NCI-H1417 treated with DMSO at 0.1 percent for 48 hours (cell line): Measurements from ENCODE around the gene SETD7.
"Not testable (repeated sequence)": the region's sequence is repeated elsewhere in the genome, so short reads cannot be mapped to it uniquely, and the experiment has no call there.

Source experiments
- DNase-seq: peaks from one replicate; lab custom pipeline; 2025; lab: John Stamatoyannopoulos, UW

Gene SETD7

DNA sequence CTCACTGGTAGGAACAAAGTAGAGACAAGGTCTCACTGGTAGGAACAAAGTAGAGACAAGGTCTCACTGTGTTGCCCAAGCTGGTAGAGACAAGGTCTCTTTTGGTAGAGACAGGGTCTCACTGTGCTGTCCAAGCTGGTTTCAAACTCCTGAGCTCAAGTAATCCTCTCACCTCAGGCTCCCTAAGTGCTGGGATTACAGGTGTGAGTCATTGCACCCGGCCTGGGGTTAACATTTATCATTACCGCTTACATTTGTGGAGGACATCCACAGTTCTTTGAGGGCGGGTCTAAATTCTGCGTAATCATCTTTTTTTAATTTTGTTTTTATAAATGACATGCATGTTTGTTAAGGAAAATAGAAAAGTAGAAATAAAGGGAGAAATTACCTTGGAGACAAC is 90.1 kb downstream of the SETD7 start:
- DNase-seq, result no peak

DNA sequence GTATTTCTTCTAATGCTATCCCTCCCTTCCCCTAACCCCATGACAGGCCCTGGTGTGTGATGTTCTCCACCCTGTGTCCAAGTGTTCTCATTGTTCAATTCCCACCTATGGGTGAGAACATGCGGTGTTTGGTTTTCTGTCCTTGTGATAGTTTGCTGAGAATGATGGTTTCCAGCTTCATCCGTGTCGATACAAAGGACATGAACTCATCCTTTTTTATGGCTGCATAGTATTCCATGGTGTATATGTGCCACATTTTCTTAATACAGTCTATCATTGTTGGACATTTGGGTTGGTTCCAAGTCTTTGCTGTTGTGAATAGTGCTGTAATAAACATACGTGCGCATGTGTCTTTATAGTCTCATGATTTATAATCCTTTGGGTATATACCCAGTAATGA is 91.5 kb downstream of the SETD7 start:
- DNase-seq, result not testable (repeated sequence)

DNA sequence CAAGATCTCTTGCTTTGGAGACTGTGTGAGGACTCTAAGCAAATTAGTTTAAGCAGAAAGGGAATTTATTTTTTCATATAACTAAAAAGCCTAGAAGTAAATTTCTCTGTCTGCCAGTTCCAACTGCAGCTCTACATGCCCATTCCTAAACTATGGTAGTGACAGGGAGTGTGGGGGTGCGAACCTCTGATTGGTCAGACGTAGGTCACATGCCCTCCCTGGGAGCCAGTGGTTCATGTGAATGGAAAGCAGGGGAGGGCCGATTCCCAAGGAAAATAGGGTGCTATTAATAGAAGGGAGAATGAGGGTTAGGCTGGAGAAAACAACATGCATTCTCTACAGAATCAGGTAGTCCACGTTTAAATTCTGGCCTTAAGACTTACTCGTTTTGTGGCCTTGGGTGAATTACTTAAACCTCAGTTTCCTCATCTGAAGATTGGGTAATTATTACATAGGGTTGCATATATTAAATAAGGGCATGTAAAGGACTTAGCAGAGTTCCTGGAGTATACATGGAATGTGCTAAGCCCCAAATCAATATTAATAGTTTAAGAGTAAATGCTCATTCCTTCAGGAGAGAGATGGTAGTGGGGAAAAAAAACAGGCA is 94.9 kb downstream of the SETD7 start:
- DNase-seq, result no peak

DNA sequence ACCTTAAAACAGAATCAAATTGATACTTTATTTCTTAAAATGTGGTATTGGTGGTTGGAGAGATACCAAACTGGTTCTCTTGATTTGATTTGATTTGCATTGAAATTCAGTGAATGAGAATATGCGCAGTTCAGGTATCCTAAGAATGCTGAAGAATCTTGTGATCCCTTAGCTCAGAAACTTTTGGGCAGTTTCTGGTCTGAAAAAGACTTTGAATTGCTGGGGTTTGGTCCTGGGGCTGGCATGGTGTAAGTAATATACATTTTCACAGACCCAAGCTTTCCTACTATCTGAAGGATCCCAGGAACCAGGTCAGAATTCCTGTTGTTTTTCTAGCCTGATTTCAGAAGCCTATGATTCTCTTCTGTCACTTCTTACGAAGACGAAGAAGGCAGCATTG is 95.5 kb downstream of the SETD7 start:
- DNase-seq, result no peak

DNA sequence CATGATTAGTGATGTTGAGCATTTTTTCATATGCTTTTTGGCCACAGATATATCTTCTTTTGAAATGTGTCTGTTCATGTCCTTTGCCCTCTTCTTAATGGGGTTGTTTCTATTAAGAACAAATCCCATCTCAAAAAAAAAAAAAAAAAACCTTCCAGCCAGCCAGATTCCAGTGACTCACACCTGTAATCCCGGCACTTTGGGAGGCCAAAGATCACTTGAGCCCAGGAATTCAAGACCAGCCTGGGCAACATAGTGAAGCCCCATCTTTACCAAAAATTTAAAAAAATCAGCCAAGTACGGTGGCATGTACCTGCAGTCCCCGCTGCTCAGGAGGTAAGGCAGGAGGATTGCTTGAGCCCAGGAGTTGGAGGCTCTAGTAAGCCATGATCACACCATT is 97.0 kb downstream of the SETD7 start:
- DNase-seq, result no peak

DNA sequence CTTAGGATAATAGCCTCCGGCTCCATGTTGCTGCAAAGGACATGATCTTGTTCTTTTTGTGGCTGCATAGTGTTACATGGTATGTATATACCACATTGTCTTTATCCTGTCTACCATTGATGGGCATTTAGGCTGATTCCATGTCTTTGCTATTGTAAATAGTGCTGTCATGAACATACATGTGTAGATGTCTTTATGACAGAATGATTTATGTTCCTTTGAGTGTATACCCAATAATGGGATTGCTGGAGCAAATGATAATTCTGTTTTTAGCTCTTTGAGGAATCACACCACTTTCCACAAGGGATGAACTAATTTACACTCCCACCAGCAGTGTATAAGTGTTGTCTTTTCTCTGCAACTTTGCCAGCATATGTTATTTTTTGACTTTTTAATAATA is 97.5 kb downstream of the SETD7 start:
- DNase-seq, result no peak

DNA sequence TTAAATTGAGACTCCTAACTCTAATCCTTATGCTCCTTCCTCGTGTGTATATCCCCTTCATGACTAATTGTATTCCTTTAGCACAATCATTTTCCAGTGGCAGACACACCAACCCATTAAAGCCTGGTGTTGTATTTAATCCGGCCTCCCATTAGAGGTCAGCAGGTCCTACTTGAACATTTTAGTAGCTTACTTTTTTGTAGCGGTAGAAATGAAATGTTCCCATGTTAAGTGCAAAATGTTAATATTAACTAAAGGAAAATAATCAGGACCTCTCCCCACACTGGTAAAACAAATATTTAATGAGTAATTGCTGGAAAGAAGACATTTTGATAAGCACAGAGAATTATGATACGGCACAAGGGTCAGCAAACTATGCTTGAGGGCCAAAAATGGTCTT is 98.7 kb downstream of the SETD7 start:
- DNase-seq, result no peak

DNA sequence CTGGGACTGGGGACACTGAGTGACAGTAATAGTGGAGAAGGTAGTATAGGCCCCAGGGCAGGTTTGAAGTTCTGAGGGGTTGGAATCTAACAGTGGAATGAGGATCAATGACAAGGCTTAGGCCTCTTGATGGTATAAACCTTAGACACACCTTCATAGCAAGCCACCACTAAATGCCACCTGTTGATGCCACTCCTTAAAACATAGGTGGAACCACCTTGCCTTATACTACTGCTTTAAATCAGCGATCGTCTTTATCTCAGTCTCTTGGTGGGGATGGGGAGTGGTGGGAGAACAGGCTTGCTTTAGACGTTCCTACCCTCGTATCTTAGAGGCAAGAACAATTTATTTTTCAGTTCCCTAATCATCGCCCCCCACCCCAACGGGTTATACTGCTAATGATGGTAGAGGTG is 100.9 kb downstream of the SETD7 start:
- no peak for DNase-seq

DNA sequence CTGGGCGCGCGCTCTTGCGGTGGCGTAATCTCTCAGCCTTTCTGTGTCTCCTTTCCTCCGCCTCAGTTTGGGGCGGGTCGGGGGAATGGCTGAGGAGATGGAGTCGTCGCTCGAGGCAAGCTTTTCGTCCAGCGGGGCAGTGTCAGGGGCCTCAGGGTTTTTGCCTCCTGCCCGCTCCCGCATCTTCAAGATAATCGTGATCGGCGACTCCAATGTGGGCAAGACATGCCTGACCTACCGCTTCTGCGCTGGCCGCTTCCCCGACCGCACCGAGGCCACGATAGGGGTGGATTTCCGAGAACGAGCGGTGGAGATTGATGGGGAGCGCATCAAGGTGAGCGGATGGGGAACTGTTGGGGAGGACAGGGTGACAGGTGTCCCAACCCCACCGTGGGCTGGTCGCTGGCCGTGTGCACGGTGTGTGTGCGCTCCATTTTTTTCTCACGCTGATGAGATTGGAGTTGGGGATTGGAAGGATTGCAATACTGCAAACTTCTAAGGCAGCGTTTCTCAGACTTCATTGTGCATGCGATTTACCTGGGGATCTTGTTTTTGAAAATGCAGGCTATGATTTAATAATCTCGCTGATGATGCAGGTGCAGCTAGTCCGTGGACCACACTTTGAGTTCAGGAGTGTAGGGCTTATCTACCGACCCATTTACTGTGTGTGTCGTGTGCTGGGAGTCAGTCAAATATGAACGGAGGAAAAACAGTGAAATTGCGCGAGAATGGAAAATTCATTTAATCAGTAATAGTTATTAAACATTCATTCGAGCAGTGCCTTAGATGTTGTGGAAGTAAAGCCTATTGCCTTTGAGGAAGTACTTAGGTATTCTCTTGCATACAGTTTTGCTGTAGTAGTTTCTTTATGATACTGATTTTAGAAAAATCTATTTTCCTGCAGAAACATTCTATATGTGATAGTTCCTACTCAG is 101.6 kb downstream of the SETD7 start, which contains the start of gene RAB33B:
RAB33B (plus strand) TSS at position 11 of the 935 bp plus-strand sequence; CDS start at position 86, 75 bp downstream.
- DNase-seq, result no peak

DNA sequence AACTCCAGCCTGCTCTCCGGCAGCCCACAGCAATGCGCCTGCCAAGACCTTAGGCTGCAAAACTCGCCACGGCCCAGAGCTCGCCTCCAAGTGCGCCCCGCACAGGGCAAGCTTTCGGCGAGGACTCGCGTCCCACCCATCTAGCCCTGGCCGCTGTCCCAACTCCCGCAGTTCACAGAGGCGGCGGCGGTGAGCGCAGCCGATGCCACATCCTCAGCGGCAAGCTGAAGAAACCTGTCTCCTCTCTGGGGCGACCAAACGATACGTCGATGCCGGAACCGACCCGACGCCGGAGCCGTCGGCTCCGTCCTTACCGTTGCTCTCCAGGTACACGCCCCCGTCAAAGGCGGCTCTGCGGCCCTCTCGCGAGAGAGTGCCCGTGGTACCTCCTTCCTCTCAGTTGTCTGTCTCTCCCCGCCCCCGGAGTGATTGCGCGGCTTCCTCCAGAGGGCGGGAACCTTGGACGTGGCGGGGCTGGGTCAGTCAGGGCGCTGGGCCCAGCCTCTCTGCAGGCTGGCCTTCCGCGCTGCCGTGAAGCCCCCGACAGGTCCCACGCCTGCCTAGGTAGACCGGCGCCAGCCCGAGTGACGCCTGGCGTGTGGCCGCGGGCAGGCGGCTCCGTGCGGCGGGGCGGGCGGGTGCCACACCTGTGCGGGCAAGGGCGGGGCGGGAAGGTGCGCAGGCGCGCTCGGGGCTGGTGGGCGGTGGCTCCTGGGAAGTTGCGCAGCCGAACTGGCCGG is 102.5 kb downstream of the SETD7 start:
- peak; percentile 70 for DNase-seq

DNA sequence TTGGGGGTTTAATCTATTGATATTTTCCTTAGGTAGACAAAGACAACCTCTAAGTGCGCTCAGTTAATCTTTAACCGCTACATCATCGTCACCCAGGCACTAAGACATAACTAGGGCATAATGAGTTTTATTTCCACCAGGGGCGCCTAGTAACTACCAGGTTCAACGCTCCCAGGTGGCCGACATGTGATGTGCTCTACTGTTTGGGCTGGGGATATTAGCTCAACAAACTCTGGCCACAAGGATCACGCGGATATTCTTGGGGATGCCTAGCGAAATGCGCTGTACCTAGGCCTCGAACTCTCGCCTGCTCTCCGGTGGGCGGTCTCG is 103.0 kb downstream of the SETD7 start:
- no peak for DNase-seq

DNA sequence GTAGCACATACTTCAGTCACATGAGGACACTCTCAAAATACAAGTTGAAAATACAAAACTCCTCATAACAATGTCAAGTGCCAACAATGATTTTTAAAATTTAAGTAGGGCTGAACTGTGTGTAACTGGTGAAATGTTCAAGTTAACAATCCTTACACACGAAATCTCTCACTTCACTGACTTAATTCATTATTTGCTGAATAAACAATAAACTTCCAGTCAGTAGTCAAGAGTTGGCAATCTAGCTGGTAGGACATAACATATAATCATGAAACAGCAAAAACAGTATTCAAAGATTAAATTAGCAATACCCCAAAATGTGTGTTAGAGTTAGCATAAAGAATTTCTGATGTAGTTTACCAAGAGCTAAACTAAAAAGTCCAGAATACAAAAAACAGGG is 104.0 kb downstream of the SETD7 start:
- no peak for DNase-seq

DNA sequence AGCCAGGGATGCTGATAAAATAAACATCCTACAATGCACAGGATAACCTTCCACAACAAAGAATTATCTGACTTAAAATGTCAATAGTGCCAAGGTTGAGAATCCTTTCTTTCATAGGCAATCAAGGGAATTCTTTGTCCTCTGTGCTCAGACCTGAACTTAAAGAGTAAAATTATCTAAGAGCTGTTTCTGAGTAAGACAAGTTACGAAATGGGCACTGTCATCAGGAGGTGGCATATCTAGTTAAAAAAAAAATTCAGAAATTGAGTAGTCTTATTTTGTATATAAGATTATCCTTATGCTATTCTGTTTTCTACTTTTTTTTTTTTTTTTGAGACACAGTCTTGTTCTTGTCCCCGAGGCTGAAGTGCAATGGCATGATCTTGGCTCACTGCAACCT is 105.4 kb downstream of the SETD7 start:
- DNase-seq, result no peak

DNA sequence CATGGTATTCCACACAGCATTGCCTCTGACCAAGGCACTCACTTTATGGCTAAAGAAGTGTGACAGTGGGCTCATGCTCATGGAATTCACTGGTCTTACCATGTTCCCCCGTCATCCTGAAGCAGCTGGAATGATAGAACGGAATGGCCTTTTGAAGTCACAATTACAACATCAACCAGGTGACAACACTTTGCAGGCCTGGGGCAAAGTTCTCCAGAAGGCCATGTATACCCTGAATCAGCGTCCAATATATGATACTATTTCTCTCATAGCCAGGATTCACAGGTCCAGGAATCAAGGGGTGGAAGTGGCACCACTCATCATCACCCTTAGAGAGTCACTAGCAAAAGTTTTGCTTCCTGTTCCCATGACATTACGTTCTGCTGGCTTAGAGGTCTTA is 108.9 kb downstream of the SETD7 start:
- DNase-seq, result not testable (repeated sequence)
